Neural cell (in vitro differentiated cells): ENCODE measurements around the gene CD40. TPM values are rescaled to one million over a fixed set of nuclear protein-coding genes. Genes with fewer than 3 reads are reported as not detected.

Experiments
- H2AFZ ChIP-seq: fragments of 200-600, 300-800 bp; sonication (generic), shearing (Covaris generic); 2 replicates; pipeline ENCODE4 v1.6.0; 2014; ENCODE audit warnings: low read depth, mild to moderate bottlenecking, antibody characterized with exemption, low read length, moderate library complexity
- H3F3A ChIP-seq: fragments of 200-600 bp; shearing (Covaris generic); 2 replicates; pipeline ENCODE4 v1.6.1; 2016; ENCODE audit warnings: mild to moderate bottlenecking, moderate library complexity, mixed read lengths, antibody characterized with exemption, low read length; ENCODE audit not compliant: insufficient read depth, poor library complexity, severe bottlenecking
- H3K27ac ChIP-seq: fragments of 200-600, 300-800 bp; sonication (generic), shearing (Covaris generic); 2 replicates; pipeline ENCODE4 v1.5.1; 2014; ENCODE audit warnings: mild to moderate bottlenecking, low read length, moderate library complexity
- H3K27me3 ChIP-seq: fragments of 300-800, 200-600 bp; sonication (generic), shearing (Covaris generic); 2 replicates; pipeline ENCODE4 v1.6.0; 2014; ENCODE audit warnings: mild to moderate bottlenecking, low read depth, low read length, moderate library complexity; ENCODE audit not compliant: insufficient read depth
- H3K36me3 ChIP-seq: fragments of 300-800, 200-600 bp; sonication (generic), shearing (Covaris generic); 2 replicates; pipeline ENCODE4 v1.5.1; 2014; ENCODE audit warnings: mild to moderate bottlenecking, antibody characterized with exemption, low read length, moderate library complexity; ENCODE audit not compliant: insufficient read depth
- H3K4me2 ChIP-seq: fragments of 300-800, 200-600 bp; sonication (generic), shearing (Covaris generic); 2 replicates; pipeline ENCODE4 v1.6.0; 2014; ENCODE audit warnings: mild to moderate bottlenecking, low read length
- H3K4me3 ChIP-seq: fragments of 300-800, 200-600 bp; sonication (generic), shearing (Covaris generic); 2 replicates; pipeline ENCODE4 v1.5.1; 2014; ENCODE audit warnings: mild to moderate bottlenecking, low read length, moderate library complexity
- H3K79me2 ChIP-seq: fragments of 200-600 bp; shearing (Covaris generic); replicated peaks from 2 replicates; pipeline ENCODE4 v1.6.0; 2014; ENCODE audit warnings: mild to moderate bottlenecking, low read length, moderate library complexity; ENCODE audit not compliant: insufficient read depth
- H3K9ac ChIP-seq: fragments of 300-800, 200-600 bp; sonication (generic), shearing (Covaris generic); 2 replicates; pipeline ENCODE4 v1.6.1; 2016; ENCODE audit warnings: mild to moderate bottlenecking, low read length, mixed read lengths
- H3K9me2 ChIP-seq: fragments of 200-600 bp; shearing (Covaris generic); 2 replicates; pipeline ENCODE4 v1.6.1; 2016; ENCODE audit warnings: mild to moderate bottlenecking, low read length, mixed read lengths; ENCODE audit not compliant: insufficient read depth
- H3K9me3 ChIP-seq: fragments of 200-600, 300-800 bp; sonication (generic), shearing (Covaris generic); 2 replicates; pipeline ENCODE4 v1.6.1; 2016; ENCODE audit warnings: mild to moderate bottlenecking, mixed run types, low read length, moderate library complexity, mixed read lengths
- H4K20me1 ChIP-seq: fragments of 200-600 bp; shearing (Covaris generic); 2 replicates; pipeline ENCODE4 v1.6.1; 2016; ENCODE audit warnings: mild to moderate bottlenecking, mixed run types; ENCODE audit not compliant: insufficient read depth
- CTCF ChIP-seq: fragments of 450-650 bp; IDR thresholded peaks from 2 replicates; pipeline ENCODE4 v1.5.1; 2014; ENCODE audit warnings: antibody characterized with exemption, mild to moderate bottlenecking, moderate library complexity; ENCODE audit not compliant: poor library complexity, severe bottlenecking
- EP300 ChIP-seq: fragments of 450-650 bp; conservative IDR thresholded peaks from 2 replicates; pipeline ENCODE4 v1.6.1; 2014; ENCODE audit warnings: antibody characterized with exemption, mild to moderate bottlenecking, moderate library complexity; ENCODE audit not compliant: poor library complexity, severe bottlenecking
- EZH2 ChIP-seq: fragments of 200-600, 300-800 bp; shearing (Covaris generic), sonication (generic); IDR thresholded peaks from 2 replicates; pipeline ENCODE4 v1.6.1; 2014; ENCODE audit warnings: antibody characterized with exemption, low read length, borderline replicate concordance, mild to moderate bottlenecking; ENCODE audit not compliant: insufficient read depth, poor library complexity, severe bottlenecking
- MXI1 ChIP-seq: fragments of 450-650 bp; conservative IDR thresholded peaks from 2 replicates; pipeline ENCODE4 v1.6.1; 2014; ENCODE audit warnings: antibody characterized with exemption, mild to moderate bottlenecking; ENCODE audit not compliant: poor library complexity, severe bottlenecking
- POLR2AphosphoS5 ChIP-seq: IDR thresholded peaks from 2 replicates; pipeline ENCODE4 v1.6.1; 2012
- RAD21 ChIP-seq: fragments of 450-650 bp; conservative IDR thresholded peaks from 2 replicates; pipeline ENCODE4 v1.6.1; 2014; ENCODE audit warnings: antibody characterized with exemption, mild to moderate bottlenecking, moderate library complexity
- REST ChIP-seq: IDR thresholded peaks from 2 replicates; pipeline ENCODE4 v1.6.1; 2012; ENCODE audit warnings: borderline replicate concordance
- SMC3 ChIP-seq: fragments of 450-650 bp; conservative IDR thresholded peaks from 2 replicates; pipeline ENCODE4 v1.6.1; 2014; ENCODE audit warnings: antibody characterized with exemption, mild to moderate bottlenecking, moderate library complexity; ENCODE audit not compliant: poor library complexity
- TAF1 ChIP-seq: IDR thresholded peaks from 2 replicates; pipeline ENCODE4 v1.6.1; 2012; ENCODE audit warnings: low read depth
- polyA plus RNA-seq: library from polyadenylated mRNA; depleted of rRNA; stranded (reverse); fragments of >200 nt; gene quantifications from 2 replicates; pipeline ENCODE4 v1.2.3, GENCODE V29; 2014

Gene CD40
- polyA plus RNA-seq, 1 donor from 2014 or later = not detected

GRCh38 chr20:46173652-46174468 lies 55.7 kb downstream of the CD40 start:
- Histone ChIP-seq H3K4me2 (no peak overlapping the region), H3K9me2 (no peaks in the 10 kb centered on the region), H3F3A (no peaks in the 10 kb centered on the region), H3K79me2 (no peaks in the 10 kb centered on the region), H2AFZ (no peak overlapping the region), H4K20me1 (no peaks in the 10 kb centered on the region), H3K4me3 (no peak overlapping the region), H3K36me3 (no peaks in the 10 kb centered on the region), H3K27ac (no peak overlapping the region), H3K9me3 (no peaks in the 10 kb centered on the region), H3K9ac (no peak overlapping the region), H3K27me3 (peaks cover 30% of the 10 kb centered on the region)
- TF ChIP-seq REST (no peak), CTCF (no peak), RAD21 (no peak), TAF1 (no peak), EZH2 (no peak), POLR2AphosphoS5 (no peak), EP300 (no peak), SMC3 (no peak), MXI1 (no peak)

- H2AFZ ChIP-seq = no peak overlapping the region
- H4K20me1 ChIP-seq = no peaks in the 10 kb centered on the region
- H3K9me2 ChIP-seq = no peaks in the 10 kb centered on the region
- no peaks in the 10 kb centered on the region for H3K79me2 ChIP-seq
- no peaks in the 10 kb centered on the region for H3K9me3 ChIP-seq
- H3K4me2 ChIP-seq = no peak overlapping the region
- peaks cover 30% of the 10 kb centered on the region for H3K27me3 ChIP-seq
- H3K9ac ChIP-seq = no peak overlapping the region
- TF ChIP-seq EZH2 (no peak), POLR2AphosphoS5 (no peak), EP300 (no peak), CTCF (peak; percentile 64), SMC3 (peak; percentile 67), RAD21 (peak; percentile 63), MXI1 (no peak), REST (no peak), TAF1 (no peak)
- H3K27ac ChIP-seq = no peak overlapping the region
- no peaks in the 10 kb centered on the region for H3K36me3 ChIP-seq
- no peaks in the 10 kb centered on the region for H3F3A ChIP-seq
- H3K4me3 ChIP-seq = no peak overlapping the region
These were observed 56.5 kb downstream of the CD40 start for GRCh38 chr20:46174469-46175126.
